Measurements from ENCODE around the gene DGKQ.

GRCh38 chr4:1004557-1005485, 31.5 kb upstream of the DGKQ start:
- TF ChIP-seq CTCF (IDR thresholded peaks at IDR 0.05) (no peak), POLR2A (IDR thresholded peaks at IDR 0.05) (no peak)
